Mesothelial cell of epicardium (in vitro differentiated cells): Measurements from ENCODE around the gene DPP4. TPM values are rescaled to one million over a fixed set of nuclear protein-coding genes. Genes with fewer than 3 reads are reported as not detected.

Source experiments
- DNase-seq, 2 experiments: peaks; one replicate each; pipeline ENCODE4 v3.0.0; 2021; ENCODE audit warnings: low spot score in 2 of 2; ENCODE audit not compliant: unreplicated experiment in 2 of 2
- H3K27ac Mint-ChIP-seq: 2 replicates; pipeline ENCODE4 v1.8.0; 2021; ENCODE audit warnings: mixed read lengths
- H3K27me3 Mint-ChIP-seq: 2 replicates; pipeline ENCODE4 v1.8.0; 2021; ENCODE audit warnings: low read depth, mixed read lengths
- H3K36me3 Mint-ChIP-seq: 2 replicates; pipeline ENCODE4 v1.8.0; 2021; ENCODE audit warnings: mixed read lengths
- H3K4me1 Mint-ChIP-seq: 2 replicates; pipeline ENCODE4 v1.8.0; 2021; ENCODE audit warnings: mixed read lengths
- H3K4me3 Mint-ChIP-seq: 2 replicates; pipeline ENCODE4 v1.8.0; 2021; ENCODE audit warnings: mild to moderate bottlenecking, moderate library complexity, mixed read lengths
- H3K9me3 Mint-ChIP-seq: 2 replicates; pipeline ENCODE4 v1.8.0; 2021; ENCODE audit warnings: mixed read lengths
- CTCF ChIP-seq: fragments of 200-600 bp; sonication (generic); IDR thresholded peaks from one replicate; pipeline ENCODE4 v1.5.0; 2021; ENCODE audit warnings: antibody characterized with exemption; ENCODE audit not compliant: unreplicated experiment
- total RNA-seq: library from RNA; stranded (reverse); gene quantifications from 3 replicates; pipeline ENCODE4 v1.2.1, GENCODE V29; 2021

DPP4 gene
- total RNA-seq, 1 donor from 2014 or later: 8.2 TPM

GRCh38 chr2:161990741-161991140, 83.3 kb downstream of the DPP4 start:
- TF ChIP-seq CTCF: no peak
- no peak for DNase-seq
- Mint-ChIP-seq H3K27me3 (peaks cover 7% of the 10 kb centered on the region), H3K4me1 (peaks cover 5% of the 10 kb centered on the region), H3K9me3 (no peaks in the 10 kb centered on the region), H3K27ac (no peak overlapping the region), H3K4me3 (no peak overlapping the region), H3K36me3 (no peaks in the 10 kb centered on the region)

- TF ChIP-seq CTCF: no peak
- no peak for DNase-seq
- Mint-ChIP-seq H3K27me3 (peaks cover 2% of the 10 kb centered on the region), H3K9me3 (no peaks in the 10 kb centered on the region), H3K27ac (no peak overlapping the region), H3K4me1 (peaks cover 5% of the 10 kb centered on the region), H3K4me3 (no peak overlapping the region), H3K36me3 (no peaks in the 10 kb centered on the region)
These were observed 84.0 kb downstream of the DPP4 start for GRCh38 chr2:161990036-161990435.

GRCh38 chr2:161988589-161988988, 85.4 kb downstream of the DPP4 start:
- Mint-ChIP-seq H3K27me3 (peaks cover 2% of the 10 kb centered on the region), H3K4me1 (peaks cover 5% of the 10 kb centered on the region), H3K9me3 (no peaks in the 10 kb centered on the region), H3K4me3 (no peak overlapping the region), H3K36me3 (no peaks in the 10 kb centered on the region), H3K27ac (no peak overlapping the region)
- no peak for DNase-seq
- TF ChIP-seq CTCF: no peak

- no peak for TF ChIP-seq CTCF
- H3K4me1 Mint-ChIP-seq: peaks cover 5% of the 10 kb centered on the region
- H3K4me3 Mint-ChIP-seq: no peak overlapping the region
- DNase-seq: no peak
- H3K27me3 Mint-ChIP-seq: peaks cover 2% of the 10 kb centered on the region
- no peaks in the 10 kb centered on the region for H3K9me3 Mint-ChIP-seq
- no peak overlapping the region for H3K27ac Mint-ChIP-seq
- no peaks in the 10 kb centered on the region for H3K36me3 Mint-ChIP-seq
These were observed 86.7 kb downstream of the DPP4 start for GRCh38 chr2:161987311-161987710.

GRCh38 chr2:161983866-161984265, 90.1 kb downstream of the DPP4 start:
- no peaks in the 10 kb centered on the region for H3K36me3 Mint-ChIP-seq
- no peaks in the 10 kb centered on the region for H3K4me1 Mint-ChIP-seq
- TF ChIP-seq CTCF: no peak
- no peak overlapping the region for H3K27ac Mint-ChIP-seq
- DNase-seq: no peak
- H3K27me3 Mint-ChIP-seq: peaks cover 7% of the 10 kb centered on the region
- no peaks in the 10 kb centered on the region for H3K9me3 Mint-ChIP-seq
- no peak overlapping the region for H3K4me3 Mint-ChIP-seq

- no peaks in the 10 kb centered on the region for H3K9me3 Mint-ChIP-seq
- no peak for DNase-seq
- TF ChIP-seq CTCF: no peak
- H3K27ac Mint-ChIP-seq: no peak overlapping the region
- H3K36me3 Mint-ChIP-seq: no peaks in the 10 kb centered on the region
- no peaks in the 10 kb centered on the region for H3K4me1 Mint-ChIP-seq
- peaks cover 7% of the 10 kb centered on the region for H3K27me3 Mint-ChIP-seq
- H3K4me3 Mint-ChIP-seq: no peak overlapping the region
These were observed 90.7 kb downstream of the DPP4 start for GRCh38 chr2:161983331-161983651.
